SK-N-SH treated with all-trans-retinoic acid at 6 μM for 48 hours (cell line): ENCODE measurements around the gene NTPCR.

Source experiments
- ATAC-seq: fragments of 200-7000 bp; cut with Tn5 transposase; 3 replicates; pipeline ENCODE4 v1.9.1; 2020; ENCODE audit warnings: mild to moderate bottlenecking, moderate library complexity
- ARNTL ChIP-seq: fragments of 450-650 bp; formaldehyde crosslinking; IDR thresholded peaks from 2 replicates; pipeline ENCODE4 v1.5.0; 2020; ENCODE audit warnings: low read depth, mild to moderate bottlenecking, moderate library complexity, borderline replicate concordance
- BACH2 ChIP-seq: fragments of 250-450 bp; sonication (Bioruptor Pico); IDR thresholded peaks from 2 replicates; pipeline ENCODE4 v1.9.0; 2021; ENCODE audit warnings: mild to moderate bottlenecking, borderline replicate concordance
- CSDC2 ChIP-seq: fragments of 250-450 bp; sonication (Bioruptor Pico); IDR thresholded peaks from 2 replicates; pipeline ENCODE4 v1.5.0; 2020; ENCODE audit warnings: mild to moderate bottlenecking, moderate library complexity
- ESRRG ChIP-seq: fragments of 250-450 bp; sonication (Bioruptor Pico); IDR thresholded peaks from 2 replicates; pipeline ENCODE4 v1.6.1; 2021; ENCODE audit warnings: mild to moderate bottlenecking
- OSR1 ChIP-seq: fragments of 250-450 bp; sonication (Bioruptor Pico); IDR thresholded peaks from 2 replicates; pipeline ENCODE4 v1.8.0; 2022; ENCODE audit warnings: moderate library complexity, mild to moderate bottlenecking, inconsistent platforms
- POU6F1 ChIP-seq: fragments of 250-450 bp; sonication (Bioruptor Pico); IDR thresholded peaks from 2 replicates; pipeline ENCODE4 v1.8.0; 2021; ENCODE audit warnings: low read depth, mild to moderate bottlenecking, moderate library complexity, borderline replicate concordance
- PPARA ChIP-seq: fragments of 250-450 bp; sonication (Bioruptor Pico); IDR thresholded peaks from 2 replicates; pipeline ENCODE4 v1.5.0; 2020; ENCODE audit warnings: mild to moderate bottlenecking, borderline replicate concordance
- SNAI2 ChIP-seq: fragments of 250-450 bp; sonication (Bioruptor Pico); IDR thresholded peaks from 2 replicates; pipeline ENCODE4 v1.5.0; 2020; ENCODE audit warnings: mild to moderate bottlenecking, moderate library complexity
- TCF4 ChIP-seq: fragments of 250-450 bp; sonication (Bioruptor Pico); IDR thresholded peaks from 2 replicates; pipeline ENCODE4 v1.8.0; 2021; ENCODE audit warnings: mild to moderate bottlenecking, moderate library complexity, borderline replicate concordance
- TOX ChIP-seq: fragments of 250-450 bp; sonication (Bioruptor Pico); IDR thresholded peaks from 2 replicates; pipeline ENCODE4 v1.8.0; 2021; ENCODE audit warnings: mild to moderate bottlenecking, moderate library complexity, borderline replicate concordance
- TSHZ2 ChIP-seq: fragments of 250-450 bp; sonication (Bioruptor Pico); IDR thresholded peaks from 2 replicates; pipeline ENCODE4 v1.5.0; 2020; ENCODE audit warnings: mild to moderate bottlenecking, moderate library complexity
- ZC3H10 ChIP-seq: fragments of 250-450 bp; sonication (Bioruptor Pico); IDR thresholded peaks from 2 replicates; pipeline ENCODE4 v1.5.1; 2021; ENCODE audit warnings: mild to moderate bottlenecking, moderate library complexity
- ZFP3 ChIP-seq: fragments of 250-450 bp; sonication (Bioruptor Pico); IDR thresholded peaks from 2 replicates; pipeline ENCODE4 v1.5.0; 2020; ENCODE audit warnings: mild to moderate bottlenecking, moderate library complexity
- ZFP30 ChIP-seq: fragments of 450-650 bp; formaldehyde crosslinking; IDR thresholded peaks from 2 replicates; pipeline ENCODE4 v1.5.0; 2022; ENCODE audit warnings: mild to moderate bottlenecking, moderate library complexity
- ZNF565 ChIP-seq: fragments of 450-650 bp; formaldehyde crosslinking; conservative IDR thresholded peaks from 2 replicates; pipeline ENCODE4 v1.5.0; 2020; ENCODE audit warnings: low read depth, mild to moderate bottlenecking, moderate library complexity
- ZNF70 ChIP-seq: fragments of 450-650 bp; formaldehyde crosslinking; IDR thresholded peaks from 2 replicates; pipeline ENCODE4 v1.5.0; 2020; ENCODE audit warnings: mild to moderate bottlenecking, moderate library complexity
- ZNF8 ChIP-seq: fragments of 450-650 bp; formaldehyde crosslinking; IDR thresholded peaks from 2 replicates; pipeline ENCODE4 v1.5.0; 2020; ENCODE audit warnings: mild to moderate bottlenecking, moderate library complexity
- TF ChIP-seq, protein P1 (sequence below): fragments of 250-450 bp; sonication (Bioruptor Pico); IDR thresholded peaks from 2 replicates; pipeline ENCODE4 v1.8.0; 2020; ENCODE audit warnings: mild to moderate bottlenecking, moderate library complexity, borderline replicate concordance
- TF ChIP-seq, protein P2 (sequence below): fragments of 250-450 bp; sonication (Bioruptor Pico); IDR thresholded peaks from 2 replicates; pipeline ENCODE4 v1.5.1; 2020; ENCODE audit warnings: low read depth, mild to moderate bottlenecking, moderate library complexity

The NTPCR gene

DNA sequence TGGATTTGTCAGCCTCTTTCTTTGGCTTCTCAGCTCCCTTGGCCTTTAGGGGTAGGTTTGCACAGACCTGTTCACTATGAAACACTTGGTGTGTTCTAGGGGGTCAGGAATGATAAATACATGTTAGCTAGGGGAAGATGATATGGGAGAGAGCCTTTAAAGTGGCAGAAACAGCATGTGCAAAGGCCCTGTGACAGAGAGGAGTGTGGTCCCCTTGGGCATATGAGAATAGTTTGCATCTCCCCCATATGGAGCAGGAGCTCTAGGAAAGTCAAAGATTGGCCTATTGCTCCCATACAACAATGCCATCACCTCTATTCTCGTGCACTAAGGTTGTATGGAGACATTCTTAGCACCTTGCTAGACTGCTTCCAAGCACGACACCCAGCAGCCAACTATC lies 10.7 kb upstream of the NTPCR start:
- no peak for TF ChIP-seq ZFP30
- TF ChIP-seq, all 23 proteins: peak for 0
- no peak for ATAC-seq

GRCh38 chr1:232940262-232940661 lies 10.1 kb upstream of the NTPCR start:
- TF ChIP-seq BACH2 (CRISPR knock-in tag) (no peak), ZFP3 (CRISPR knock-in tag) (no peak), CSDC2 (CRISPR knock-in tag) (no peak), ZNF70 (CRISPR knock-in tag) (no peak), SNAI2 (CRISPR knock-in tag) (no peak), ZFP30 (no peak), TOX (CRISPR knock-in tag) (no peak), ZNF8 (CRISPR knock-in tag) (no peak), ZNF565 (CRISPR knock-in tag) (no peak), TCF4 (CRISPR knock-in tag) (no peak), ZC3H10 (CRISPR knock-in tag) (no peak), ESRRG (CRISPR knock-in tag) (no peak), TSHZ2 (CRISPR knock-in tag) (no peak)
- TF ChIP-seq, protein P1, sequence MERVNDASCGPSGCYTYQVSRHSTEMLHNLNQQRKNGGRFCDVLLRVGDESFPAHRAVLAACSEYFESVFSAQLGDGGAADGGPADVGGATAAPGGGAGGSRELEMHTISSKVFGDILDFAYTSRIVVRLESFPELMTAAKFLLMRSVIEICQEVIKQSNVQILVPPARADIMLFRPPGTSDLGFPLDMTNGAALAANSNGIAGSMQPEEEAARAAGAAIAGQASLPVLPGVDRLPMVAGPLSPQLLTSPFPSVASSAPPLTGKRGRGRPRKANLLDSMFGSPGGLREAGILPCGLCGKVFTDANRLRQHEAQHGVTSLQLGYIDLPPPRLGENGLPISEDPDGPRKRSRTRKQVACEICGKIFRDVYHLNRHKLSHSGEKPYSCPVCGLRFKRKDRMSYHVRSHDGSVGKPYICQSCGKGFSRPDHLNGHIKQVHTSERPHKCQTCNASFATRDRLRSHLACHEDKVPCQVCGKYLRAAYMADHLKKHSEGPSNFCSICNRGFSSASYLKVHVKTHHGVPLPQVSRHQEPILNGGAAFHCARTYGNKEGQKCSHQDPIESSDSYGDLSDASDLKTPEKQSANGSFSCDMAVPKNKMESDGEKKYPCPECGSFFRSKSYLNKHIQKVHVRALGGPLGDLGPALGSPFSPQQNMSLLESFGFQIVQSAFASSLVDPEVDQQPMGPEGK (CRISPR knock-in tag) = no peak
- TF ChIP-seq, protein P2, sequence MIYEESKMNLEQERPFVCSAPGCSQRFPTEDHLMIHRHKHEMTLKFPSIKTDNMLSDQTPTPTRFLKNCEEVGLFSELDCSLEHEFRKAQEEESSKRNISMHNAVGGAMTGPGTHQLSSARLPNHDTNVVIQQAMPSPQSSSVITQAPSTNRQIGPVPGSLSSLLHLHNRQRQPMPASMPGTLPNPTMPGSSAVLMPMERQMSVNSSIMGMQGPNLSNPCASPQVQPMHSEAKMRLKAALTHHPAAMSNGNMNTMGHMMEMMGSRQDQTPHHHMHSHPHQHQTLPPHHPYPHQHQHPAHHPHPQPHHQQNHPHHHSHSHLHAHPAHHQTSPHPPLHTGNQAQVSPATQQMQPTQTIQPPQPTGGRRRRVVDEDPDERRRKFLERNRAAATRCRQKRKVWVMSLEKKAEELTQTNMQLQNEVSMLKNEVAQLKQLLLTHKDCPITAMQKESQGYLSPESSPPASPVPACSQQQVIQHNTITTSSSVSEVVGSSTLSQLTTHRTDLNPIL (CRISPR knock-in tag) = no peak
- ATAC-seq = no peak

DNA sequence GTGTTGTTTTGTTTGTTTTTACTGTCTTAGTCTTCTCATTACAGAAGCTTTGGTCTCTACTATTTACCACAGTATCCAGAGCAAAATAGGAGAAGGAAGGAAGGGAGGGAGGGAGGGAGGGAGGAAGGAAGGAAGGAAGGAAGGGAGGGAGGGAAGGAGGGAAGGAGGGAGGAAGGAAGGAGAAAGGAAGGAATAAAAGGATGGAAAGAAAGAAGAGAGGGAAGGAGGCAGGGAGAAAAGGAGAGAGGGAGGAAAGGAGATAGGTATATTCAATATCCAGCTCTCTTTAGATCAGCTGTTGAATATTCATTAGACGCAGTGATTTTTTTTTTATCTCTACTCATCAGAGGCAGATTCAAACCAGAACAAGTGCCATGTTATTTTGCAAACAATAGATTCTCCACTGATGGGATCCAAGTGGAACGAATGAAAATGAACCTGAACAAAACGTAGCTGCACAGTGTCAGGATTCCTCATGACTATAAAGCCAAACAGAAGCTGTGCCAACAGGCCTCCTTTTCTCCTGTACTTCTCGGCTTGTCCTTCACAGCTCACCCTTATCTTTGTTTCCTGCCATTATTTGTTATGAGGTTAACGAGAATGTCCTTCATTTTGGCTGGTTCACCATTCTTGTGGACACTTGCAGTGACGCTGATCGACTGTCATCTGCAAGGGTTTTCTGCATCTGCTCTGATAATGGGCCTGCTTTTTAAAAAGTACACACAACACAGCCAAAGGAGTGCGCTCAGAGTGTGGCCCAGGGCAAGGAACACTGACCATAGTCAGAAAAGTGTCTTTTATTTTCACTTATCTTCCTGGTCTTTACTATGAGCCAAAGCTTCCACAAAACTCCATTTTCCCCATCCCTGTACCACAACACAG lies 7.8 kb upstream of the NTPCR start:
- no peak for TF ChIP-seq TSHZ2 (CRISPR knock-in tag)
- TF ChIP-seq ZFP30 = no peak
- no peak for ATAC-seq

DNA sequence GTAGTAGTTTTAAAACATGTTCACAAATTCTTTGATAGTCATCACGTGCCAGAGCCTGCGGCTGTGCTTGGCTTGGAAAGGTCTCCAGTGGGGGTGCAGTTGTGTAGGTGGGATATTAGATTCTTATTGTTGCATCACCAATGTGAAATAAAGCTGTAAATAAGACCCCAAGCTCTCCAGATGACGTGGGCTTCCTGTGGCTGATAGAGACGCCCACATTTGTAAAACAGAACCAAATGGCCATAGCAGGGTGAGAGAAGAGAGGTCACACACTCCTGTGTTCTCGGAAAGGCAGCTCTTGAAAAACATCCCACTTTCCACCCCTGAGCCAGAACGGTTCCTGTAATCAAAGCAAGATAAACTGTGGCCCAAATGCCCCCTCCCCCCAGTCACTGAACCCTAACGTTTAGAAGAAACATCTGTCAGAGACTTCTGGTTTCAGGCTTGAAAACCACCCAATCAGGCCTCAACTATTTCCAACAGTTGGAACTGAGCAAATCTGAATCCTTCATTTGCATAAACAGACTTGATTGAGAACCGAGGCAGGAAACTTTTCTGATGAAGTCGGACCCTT lies 6.6 kb upstream of the NTPCR start:
- ATAC-seq = no peak
- TF ChIP-seq POU6F1 (CRISPR knock-in tag) = no peak
- no peak for TF ChIP-seq PPARA
- TF ChIP-seq OSR1 (CRISPR knock-in tag) = no peak
- TF ChIP-seq, protein P2 (CRISPR knock-in tag) = no peak
- no peak for TF ChIP-seq SNAI2 (CRISPR knock-in tag)
- no peak for TF ChIP-seq ARNTL (CRISPR knock-in tag)
- TF ChIP-seq ZNF8 (CRISPR knock-in tag) = no peak
- no peak for TF ChIP-seq ZFP3 (CRISPR knock-in tag)
- TF ChIP-seq ZC3H10 (CRISPR knock-in tag) = no peak
- TF ChIP-seq TSHZ2 (CRISPR knock-in tag) = no peak
- no peak for TF ChIP-seq ZFP30
